WI38 (cell line): ENCODE measurements around the gene ASNSD1.
A peak's percentile ranks its signal among the peaks of the same experiment; 100 is the strongest.

ENCODE experiments used
- H3K4me3 ChIP-seq: 2 replicates; pipeline ENCODE4 v1.5.1; 2011; ENCODE audit warnings: low read depth, mild to moderate bottlenecking, control low read depth, low read length
- TF ChIP-seq, protein P1 (sequence below): IDR thresholded peaks from 2 replicates; pipeline ENCODE4 v1.5.1; 2012; ENCODE audit warnings: low read depth, mild to moderate bottlenecking, control low read depth, low read length

The ASNSD1 gene

DNA sequence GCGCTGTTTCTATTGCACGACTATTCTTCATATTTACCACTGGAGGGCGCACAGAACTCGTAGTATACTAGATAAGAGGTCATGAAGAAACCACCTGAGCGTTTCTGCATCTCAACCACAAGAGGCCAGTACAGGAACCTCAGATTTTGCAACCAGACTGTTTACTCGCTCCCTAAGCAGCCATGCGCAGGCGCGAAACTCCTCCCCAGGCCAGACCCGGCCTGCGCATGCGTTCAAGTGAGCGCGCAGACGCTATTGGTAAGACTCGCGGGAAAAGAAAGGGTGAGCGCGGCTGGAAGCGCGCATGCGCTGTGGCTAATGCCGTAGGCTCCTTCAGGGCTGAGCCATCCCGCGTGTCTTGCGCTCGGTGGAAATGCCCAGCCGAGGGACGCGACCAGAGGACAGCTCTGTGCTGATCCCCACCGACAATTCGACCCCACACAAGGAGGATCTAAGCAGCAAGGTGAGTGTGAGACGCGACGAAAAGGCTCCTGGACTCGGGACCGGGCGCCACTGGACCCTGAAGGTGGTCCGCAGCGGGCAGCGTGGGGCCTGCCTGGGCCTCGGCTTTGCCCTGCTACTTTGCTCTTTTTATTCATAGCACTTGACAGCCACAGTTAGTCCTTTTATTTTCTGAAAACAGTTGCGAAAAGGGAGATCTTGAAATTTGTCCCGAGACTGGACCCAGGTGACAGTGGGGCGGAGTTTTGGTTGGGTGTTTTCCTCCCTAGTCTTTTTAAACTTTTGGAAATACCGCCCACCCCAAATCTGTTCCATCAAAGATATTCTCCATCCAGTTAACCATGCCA, at the start of gene ASNSD1:
ASNSD1 (plus strand) TSS at position 312 of the 809 bp plus-strand sequence. CDS start 4,674 bp downstream, outside the sequence.
- TF ChIP-seq, protein P1, sequence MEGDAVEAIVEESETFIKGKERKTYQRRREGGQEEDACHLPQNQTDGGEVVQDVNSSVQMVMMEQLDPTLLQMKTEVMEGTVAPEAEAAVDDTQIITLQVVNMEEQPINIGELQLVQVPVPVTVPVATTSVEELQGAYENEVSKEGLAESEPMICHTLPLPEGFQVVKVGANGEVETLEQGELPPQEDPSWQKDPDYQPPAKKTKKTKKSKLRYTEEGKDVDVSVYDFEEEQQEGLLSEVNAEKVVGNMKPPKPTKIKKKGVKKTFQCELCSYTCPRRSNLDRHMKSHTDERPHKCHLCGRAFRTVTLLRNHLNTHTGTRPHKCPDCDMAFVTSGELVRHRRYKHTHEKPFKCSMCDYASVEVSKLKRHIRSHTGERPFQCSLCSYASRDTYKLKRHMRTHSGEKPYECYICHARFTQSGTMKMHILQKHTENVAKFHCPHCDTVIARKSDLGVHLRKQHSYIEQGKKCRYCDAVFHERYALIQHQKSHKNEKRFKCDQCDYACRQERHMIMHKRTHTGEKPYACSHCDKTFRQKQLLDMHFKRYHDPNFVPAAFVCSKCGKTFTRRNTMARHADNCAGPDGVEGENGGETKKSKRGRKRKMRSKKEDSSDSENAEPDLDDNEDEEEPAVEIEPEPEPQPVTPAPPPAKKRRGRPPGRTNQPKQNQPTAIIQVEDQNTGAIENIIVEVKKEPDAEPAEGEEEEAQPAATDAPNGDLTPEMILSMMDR: peak; percentile 74

GRCh38 chr2:189613077-189613636, 48.1 kb upstream of the ASNSD1 start:
- H3K4me3 ChIP-seq: peak overlapping the region; percentile 53
- TF ChIP-seq, protein P1: no peak

More for the DNA sequence above, at the start of gene ASNSD1:
- H3K4me3 ChIP-seq: peak within 1 kb of the TSS; percentile 95

- TF ChIP-seq, protein P1: no peak
- peak overlapping the region; percentile 53 for H3K4me3 ChIP-seq
Measured at GRCh38 chr2:189613650-189614420, 47.4 kb upstream of the ASNSD1 start.

GRCh38 chr2:189614585-189614984, 46.7 kb upstream of the ASNSD1 start:
- H3K4me3 ChIP-seq: no peak overlapping the region
- TF ChIP-seq, protein P1: no peak

DNA sequence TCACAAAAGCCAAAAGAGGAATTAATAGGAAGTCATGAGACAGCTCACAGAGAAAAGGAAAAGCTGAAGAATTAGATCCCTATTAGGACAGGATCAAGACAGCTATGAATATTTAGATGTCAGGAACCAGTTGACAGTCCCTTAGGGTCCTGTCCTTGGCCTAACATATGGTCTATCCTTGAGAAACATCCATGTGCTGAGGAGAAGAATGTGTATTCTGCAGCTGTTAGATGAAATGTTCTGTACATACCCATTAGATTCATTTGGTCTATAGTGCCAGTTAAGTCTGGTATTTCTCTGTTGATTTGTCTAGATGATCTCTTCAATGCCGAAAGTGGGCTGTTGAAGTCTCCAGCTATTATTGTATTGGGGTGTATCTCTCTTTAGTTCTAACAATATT, 43.1 kb upstream of the ASNSD1 start:
- TF ChIP-seq, protein P1: no peak
- no peak overlapping the region for H3K4me3 ChIP-seq

DNA sequence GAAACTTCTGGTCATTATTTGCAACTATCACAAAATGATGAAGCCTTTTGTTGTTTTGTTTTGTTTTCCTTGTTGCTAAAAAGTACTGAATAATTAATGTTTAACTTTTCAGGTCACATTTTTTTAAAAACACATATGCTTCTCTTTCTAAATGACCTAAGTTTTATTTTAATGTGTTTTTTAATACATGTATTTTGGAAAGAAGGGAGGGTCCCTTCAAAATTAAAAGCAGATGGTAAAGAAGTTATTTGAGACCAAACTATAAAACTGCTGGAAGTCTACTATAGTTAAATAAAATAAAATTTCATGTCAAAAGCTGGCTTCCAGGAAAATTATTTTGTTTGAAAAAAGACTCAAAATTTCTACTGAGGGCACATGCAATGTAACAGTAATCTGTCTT, 39.5 kb upstream of the ASNSD1 start:
- TF ChIP-seq, protein P1: no peak
- no peak overlapping the region for H3K4me3 ChIP-seq
